AG10803 (cell line): ENCODE data around the gene AFF1.

Source experiments
- DNase-seq: peaks from one replicate; pipeline ENCODE4 v3.0.0; 2010; ENCODE audit warnings: low read depth
- H3K4me3 ChIP-seq: 2 replicates; pipeline ENCODE4 v1.5.1; 2011; ENCODE audit warnings: mild to moderate bottlenecking, low read length, control low read depth
- TF ChIP-seq, protein P1 (sequence below): conservative IDR thresholded peaks from 2 replicates; pipeline ENCODE4 v1.5.1; 2011; ENCODE audit warnings: mild to moderate bottlenecking, low read length, control low read depth, inconsistent platforms

Gene AFF1

DNA sequence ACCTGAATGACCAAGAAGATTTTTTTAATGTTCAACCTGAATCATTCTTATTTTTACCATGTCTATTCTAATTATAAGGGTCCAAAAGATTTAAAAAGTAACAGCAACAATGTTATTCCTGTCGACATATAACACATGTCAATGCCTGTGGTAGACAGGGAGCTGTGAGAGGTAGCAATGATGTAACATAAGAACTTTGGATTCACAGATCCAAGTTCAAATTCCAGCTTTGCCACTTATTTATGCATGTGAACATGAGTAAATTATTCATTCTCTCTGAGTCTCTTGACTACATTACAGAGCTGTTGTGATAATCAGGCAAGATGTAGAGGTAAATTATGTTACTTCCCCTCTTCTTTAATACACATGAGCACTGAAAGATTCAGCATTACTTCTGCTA lies 231.1 kb downstream of the AFF1 start:
- H3K4me3 ChIP-seq, result no peak overlapping the region
- DNase-seq, result no peak

DNA sequence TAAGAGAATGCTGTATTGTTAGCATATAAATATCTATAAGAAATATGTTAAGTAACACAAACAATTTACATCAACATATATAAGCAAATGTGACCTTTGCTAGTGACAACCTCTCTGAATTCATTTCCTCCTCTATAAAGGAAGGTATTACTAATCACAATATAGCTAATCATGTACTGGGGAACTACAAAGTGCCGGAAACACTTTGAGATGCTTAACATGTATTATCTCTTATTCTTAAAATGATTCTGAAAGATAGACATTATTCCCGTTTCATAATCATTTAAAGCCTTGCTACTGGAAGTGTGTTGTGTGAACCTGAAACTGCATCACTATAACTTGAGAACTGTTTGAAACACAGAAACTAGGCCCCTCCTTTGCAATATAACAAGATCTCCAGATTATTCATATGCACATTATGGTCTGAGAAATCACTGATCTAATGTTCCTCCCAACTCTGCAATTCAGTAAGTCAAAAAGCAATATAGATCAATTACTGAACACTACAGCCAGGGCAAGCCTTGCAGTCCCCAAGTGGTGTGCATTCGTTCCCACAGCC lies 231.6 kb downstream of the AFF1 start:
- TF ChIP-seq, protein P1, sequence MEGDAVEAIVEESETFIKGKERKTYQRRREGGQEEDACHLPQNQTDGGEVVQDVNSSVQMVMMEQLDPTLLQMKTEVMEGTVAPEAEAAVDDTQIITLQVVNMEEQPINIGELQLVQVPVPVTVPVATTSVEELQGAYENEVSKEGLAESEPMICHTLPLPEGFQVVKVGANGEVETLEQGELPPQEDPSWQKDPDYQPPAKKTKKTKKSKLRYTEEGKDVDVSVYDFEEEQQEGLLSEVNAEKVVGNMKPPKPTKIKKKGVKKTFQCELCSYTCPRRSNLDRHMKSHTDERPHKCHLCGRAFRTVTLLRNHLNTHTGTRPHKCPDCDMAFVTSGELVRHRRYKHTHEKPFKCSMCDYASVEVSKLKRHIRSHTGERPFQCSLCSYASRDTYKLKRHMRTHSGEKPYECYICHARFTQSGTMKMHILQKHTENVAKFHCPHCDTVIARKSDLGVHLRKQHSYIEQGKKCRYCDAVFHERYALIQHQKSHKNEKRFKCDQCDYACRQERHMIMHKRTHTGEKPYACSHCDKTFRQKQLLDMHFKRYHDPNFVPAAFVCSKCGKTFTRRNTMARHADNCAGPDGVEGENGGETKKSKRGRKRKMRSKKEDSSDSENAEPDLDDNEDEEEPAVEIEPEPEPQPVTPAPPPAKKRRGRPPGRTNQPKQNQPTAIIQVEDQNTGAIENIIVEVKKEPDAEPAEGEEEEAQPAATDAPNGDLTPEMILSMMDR, result no peak
- H3K4me3 ChIP-seq, result no peak overlapping the region
- DNase-seq, result no peak

More for the DNA sequence above, 231.1 kb downstream of the AFF1 start:
- TF ChIP-seq, protein P1, result no peak

DNA sequence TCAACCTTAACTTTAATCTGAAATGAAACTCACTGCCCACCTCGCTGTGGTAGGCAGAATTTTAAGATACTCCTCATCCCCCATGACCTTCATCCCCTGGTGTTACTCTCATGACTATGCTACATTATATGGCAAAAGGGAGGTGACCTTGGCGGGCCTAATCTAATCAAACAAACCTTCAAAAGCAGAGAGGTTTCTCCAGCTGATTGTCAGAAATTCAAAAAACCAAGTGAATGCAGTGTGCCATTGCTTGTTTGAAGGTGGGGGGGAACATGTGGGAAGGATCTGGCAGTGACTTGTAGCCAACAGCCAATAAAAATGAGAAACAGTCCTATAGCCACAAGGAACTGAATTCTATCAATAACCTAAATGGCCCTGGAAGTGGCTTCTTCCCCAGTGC lies 237.1 kb downstream of the AFF1 start:
- TF ChIP-seq, protein P1, result no peak
- H3K4me3 ChIP-seq, result no peak overlapping the region
- no peak for DNase-seq

DNA sequence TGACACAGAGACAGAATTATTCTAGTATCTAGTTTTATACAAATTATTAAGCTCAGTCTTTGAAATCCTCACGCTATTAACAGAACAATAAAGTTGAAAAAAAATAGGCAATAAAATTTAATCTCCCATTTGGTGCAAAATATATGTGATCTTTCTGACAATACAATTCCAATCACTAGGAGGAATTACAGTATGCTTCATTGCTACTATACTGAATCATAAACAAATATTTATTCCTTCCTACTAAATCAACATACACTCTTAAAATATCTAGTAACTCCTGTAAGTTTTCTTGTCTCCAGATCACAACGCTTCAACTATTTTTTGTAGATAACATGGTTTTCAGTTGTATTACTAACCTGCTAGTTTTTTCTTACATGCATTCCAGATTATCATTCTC lies 239.9 kb downstream of the AFF1 start:
- TF ChIP-seq, protein P1, result no peak
- H3K4me3 ChIP-seq, result no peak overlapping the region
- DNase-seq, result no peak

DNA sequence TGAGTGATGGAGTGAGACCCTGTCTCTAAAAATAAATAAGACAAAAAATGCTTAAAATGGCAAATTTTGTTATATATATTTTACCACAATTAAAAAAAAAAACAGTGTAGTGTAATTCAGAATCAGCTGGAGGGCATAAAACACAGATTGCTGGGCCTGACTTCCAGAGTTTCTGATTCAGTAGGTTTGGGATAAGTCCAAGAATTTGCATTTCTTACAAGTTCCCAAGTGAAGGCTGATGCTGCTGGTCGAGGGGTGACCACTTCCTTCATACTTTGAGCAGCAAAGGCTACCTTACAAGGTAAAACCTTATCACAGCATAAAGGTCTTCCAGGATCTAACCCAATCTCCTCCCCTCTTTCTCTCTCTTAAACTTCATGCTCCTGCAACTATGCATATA lies 244.9 kb downstream of the AFF1 start:
- H3K4me3 ChIP-seq, result no peak overlapping the region
- TF ChIP-seq, protein P1, result no peak
- DNase-seq, result peak; percentile 53

DNA sequence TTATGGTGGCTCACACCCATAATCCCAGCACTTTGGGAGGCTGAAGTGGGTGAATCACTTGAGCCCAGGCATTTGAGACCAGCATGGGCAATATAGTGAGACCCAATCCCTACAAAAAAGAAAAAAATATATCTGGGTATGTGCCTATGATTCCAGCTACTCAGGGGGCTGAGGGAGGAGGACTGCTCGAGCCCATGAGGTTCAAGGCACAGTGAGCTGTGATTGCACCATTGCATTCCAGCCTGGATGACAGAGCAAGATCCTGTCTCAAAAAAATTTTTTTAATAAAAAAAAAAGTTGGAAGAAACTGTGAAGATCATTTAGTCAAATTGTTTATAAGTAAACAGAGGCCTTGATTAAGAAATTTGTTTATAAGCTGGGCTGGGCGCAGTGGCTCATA lies 246.0 kb downstream of the AFF1 start:
- H3K4me3 ChIP-seq, result no peak overlapping the region
- TF ChIP-seq, protein P1, result no peak
- DNase-seq, result peak; percentile 29

DNA sequence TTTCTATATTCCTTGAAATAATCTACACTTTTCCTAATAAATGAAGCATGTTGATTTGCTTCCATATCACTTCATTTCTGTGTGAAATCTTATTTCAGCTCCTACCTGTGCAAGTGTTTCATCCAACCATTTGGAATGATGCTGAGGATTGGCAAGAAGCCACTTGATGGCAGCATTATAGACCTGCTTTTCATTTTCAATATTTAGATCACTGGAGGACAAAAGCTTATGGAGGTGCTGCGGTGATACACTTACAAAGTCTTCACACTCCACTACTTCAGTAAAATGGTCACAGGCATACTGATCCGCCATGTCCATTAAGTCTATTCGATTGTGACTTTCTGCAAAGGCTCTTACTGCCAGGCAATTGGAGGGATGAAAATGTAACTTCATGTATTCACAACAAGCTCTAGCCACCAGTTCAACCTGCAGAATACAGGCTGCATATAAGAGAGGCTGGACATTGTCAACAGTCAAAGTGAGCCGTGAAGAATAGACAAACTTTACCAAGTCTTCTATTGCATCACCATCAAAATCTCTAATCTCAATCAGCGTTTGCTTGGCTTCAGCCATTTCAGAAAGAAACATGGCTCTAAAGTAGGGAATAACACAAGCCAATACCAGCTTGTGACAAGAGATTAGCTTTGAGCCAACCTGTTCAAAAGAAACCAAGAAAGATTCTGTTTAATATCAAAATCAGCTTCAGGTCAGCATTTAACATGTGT lies 250.5 kb downstream of the AFF1 start:
- TF ChIP-seq, protein P1, result no peak
- H3K4me3 ChIP-seq, result no peak overlapping the region
- DNase-seq, result no peak
